ENCODE data around the gene HK2. TPM values are rescaled to one million over a fixed set of nuclear protein-coding genes. Genes with fewer than 3 reads are reported as not detected.

HK2 gene
- total and polyA plus RNA-seq, 2 of the 4 experiments (the other 2 are of a cell fraction): 17.4 to 20.9 TPM

DNA sequence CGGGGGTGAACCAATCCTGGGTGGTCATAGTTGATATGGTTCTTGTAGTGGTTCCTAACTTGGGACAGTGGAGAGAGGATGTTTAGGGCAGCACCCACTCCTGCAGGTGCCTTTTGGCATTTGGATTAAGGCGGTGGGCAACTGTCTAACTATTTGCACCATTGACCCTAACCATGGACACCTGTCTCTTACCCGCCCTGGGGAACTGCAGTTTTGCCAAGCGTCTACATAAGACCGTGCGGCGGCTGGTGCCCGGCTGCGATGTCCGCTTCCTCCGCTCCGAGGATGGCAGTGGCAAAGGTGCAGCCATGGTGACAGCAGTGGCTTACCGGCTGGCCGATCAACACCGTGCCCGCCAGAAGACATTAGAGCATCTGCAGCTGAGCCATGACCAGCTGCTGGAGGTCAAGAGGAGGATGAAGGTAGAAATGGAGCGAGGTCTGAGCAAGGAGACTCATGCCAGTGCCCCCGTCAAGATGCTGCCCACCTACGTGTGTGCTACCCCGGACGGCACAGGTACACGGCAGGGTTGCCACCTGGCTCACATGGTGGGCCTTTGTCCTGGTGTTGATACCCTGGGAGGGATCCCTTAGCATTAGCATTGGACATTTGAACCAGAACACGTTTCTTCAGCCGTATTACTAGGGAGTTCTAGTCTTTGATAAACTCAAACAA lies 46.3 kb downstream of the HK2 start:
- 91% methylated on average over 8 of the region's 24 CpGs; no CpG with 5 or more reads in 1 of the 2 experiments for WGBS, 2 experiments (ENCODE audit: extremely low coverage in 2 of 2, insufficient read length in 1 of 2)
- ChIA-PET CTCF (no interaction called here), POLR2A (ENCODE audit: unreplicated experiment) (no interaction called here)
- H3K9ac ChIP-seq (ENCODE audit: low read depth, low read length): no peak overlapping the region
- H3K9me1 ChIP-seq (ENCODE audit: insufficient read depth, low read length): peaks cover 5% of the 10 kb centered on the region; the same call in 1 of the 2 replicates
- in situ Hi-C loops (cut with MboI; ENCODE audit: low sequenced_read_pairs): no loop called here
- no peak overlapping the region for H2BK15ac ChIP-seq (ENCODE audit: low read depth, low read length)
- no peak for DNase-seq
- no peak overlapping the region for H2BK120ac ChIP-seq (ENCODE audit: low read depth, low read length)
- H2AK5ac ChIP-seq (ENCODE audit: low read depth, low read length): no peak overlapping the region
- peaks cover 9% of the 10 kb centered on the region in 2 experiments; a peak in 2 of 4 replicates for H3K79me1 ChIP-seq (ENCODE audit: low read depth in 1 of 2, low read length in 2 of 2)
- dilution Hi-C loops (cut with HindIII; ENCODE audit: low sequenced_read_pairs, unreplicated experiment): no loop called here
- H4K8ac ChIP-seq (ENCODE audit: low read depth in 2 of 2, low read length in 2 of 2): no peak overlapping the region
- no peak overlapping the region for H3K4me3 ChIP-seq (ENCODE audit: insufficient read depth, low read depth, low read length)
- H4K20me1 ChIP-seq (ENCODE audit: insufficient read depth, low read length): peaks cover 4% of the 10 kb centered on the region; the same call in 1 of the 2 replicates
- H2BK5ac ChIP-seq (ENCODE audit: low read depth, low read length, poor library complexity, severe bottlenecking): no peak overlapping the region
- ATAC-seq (ENCODE audit: low read depth): no peak
- no peak overlapping the region for H2AFZ ChIP-seq (replicated peaks; ENCODE audit: low read length, poor library complexity)
- H4K5ac ChIP-seq (ENCODE audit: low read depth, low read length): no peak overlapping the region
- no TSS peak for BruUV-seq (replicated peaks)
- H3K14ac ChIP-seq (replicated peaks; ENCODE audit: low read depth, low read length): no peak overlapping the region
- H3K9me3 ChIP-seq (ENCODE audit: control insufficient read depth, insufficient read depth, low read length): no peaks in the 10 kb centered on the region
- H3K4ac ChIP-seq (ENCODE audit: low read depth, low read length): no peak overlapping the region
- no peak overlapping the region for H3K56ac ChIP-seq (ENCODE audit: extremely low read depth, insufficient read depth, low read length)
- intact Hi-C loops (cut with micrococcal nuclease): no loop called here
- H3K27ac ChIP-seq (ENCODE audit: insufficient read depth, low read length): no peak overlapping the region
- H3K27me3 ChIP-seq (ENCODE audit: control insufficient read depth, insufficient read depth, low read length): no peaks in the 10 kb centered on the region
- H2BK20ac ChIP-seq (ENCODE audit: low read depth, low read length): no peak overlapping the region
- no peak overlapping the region for H3K4me2 ChIP-seq (ENCODE audit: low read depth, low read length)
- H4K91ac ChIP-seq (ENCODE audit: insufficient read depth, low read depth, low read length): no peak overlapping the region
- H3K18ac ChIP-seq (ENCODE audit: low read depth, low read length): no peak overlapping the region
- no peak overlapping the region for H3K23ac ChIP-seq (ENCODE audit: low read depth, low read length)
- TF ChIP-seq BHLHE40 (IDR thresholded peaks at IDR 0.05; ENCODE audit: low read depth, low read length): no peak
- TF ChIP-seq CEBPB (IDR thresholded peaks at IDR 0.05; ENCODE audit: low read depth, low read length): no peak
- no peak for TF ChIP-seq FOS (IDR thresholded peaks at IDR 0.05; ENCODE audit: low read depth, low read length)
- TF ChIP-seq RFX5 (IDR thresholded peaks at IDR 0.05; ENCODE audit: low read depth, low read length): no peak
- TF ChIP-seq, protein P1, sequence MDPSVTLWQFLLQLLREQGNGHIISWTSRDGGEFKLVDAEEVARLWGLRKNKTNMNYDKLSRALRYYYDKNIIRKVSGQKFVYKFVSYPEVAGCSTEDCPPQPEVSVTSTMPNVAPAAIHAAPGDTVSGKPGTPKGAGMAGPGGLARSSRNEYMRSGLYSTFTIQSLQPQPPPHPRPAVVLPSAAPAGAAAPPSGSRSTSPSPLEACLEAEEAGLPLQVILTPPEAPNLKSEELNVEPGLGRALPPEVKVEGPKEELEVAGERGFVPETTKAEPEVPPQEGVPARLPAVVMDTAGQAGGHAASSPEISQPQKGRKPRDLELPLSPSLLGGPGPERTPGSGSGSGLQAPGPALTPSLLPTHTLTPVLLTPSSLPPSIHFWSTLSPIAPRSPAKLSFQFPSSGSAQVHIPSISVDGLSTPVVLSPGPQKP (IDR thresholded peaks at IDR 0.05; ENCODE audit: borderline replicate concordance, low read depth, low read length): no peak
- TF ChIP-seq, protein P2, sequence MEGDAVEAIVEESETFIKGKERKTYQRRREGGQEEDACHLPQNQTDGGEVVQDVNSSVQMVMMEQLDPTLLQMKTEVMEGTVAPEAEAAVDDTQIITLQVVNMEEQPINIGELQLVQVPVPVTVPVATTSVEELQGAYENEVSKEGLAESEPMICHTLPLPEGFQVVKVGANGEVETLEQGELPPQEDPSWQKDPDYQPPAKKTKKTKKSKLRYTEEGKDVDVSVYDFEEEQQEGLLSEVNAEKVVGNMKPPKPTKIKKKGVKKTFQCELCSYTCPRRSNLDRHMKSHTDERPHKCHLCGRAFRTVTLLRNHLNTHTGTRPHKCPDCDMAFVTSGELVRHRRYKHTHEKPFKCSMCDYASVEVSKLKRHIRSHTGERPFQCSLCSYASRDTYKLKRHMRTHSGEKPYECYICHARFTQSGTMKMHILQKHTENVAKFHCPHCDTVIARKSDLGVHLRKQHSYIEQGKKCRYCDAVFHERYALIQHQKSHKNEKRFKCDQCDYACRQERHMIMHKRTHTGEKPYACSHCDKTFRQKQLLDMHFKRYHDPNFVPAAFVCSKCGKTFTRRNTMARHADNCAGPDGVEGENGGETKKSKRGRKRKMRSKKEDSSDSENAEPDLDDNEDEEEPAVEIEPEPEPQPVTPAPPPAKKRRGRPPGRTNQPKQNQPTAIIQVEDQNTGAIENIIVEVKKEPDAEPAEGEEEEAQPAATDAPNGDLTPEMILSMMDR (conservative IDR thresholded peaks at IDR 0.05; ENCODE audit: low read depth, low read length): no peak
- no peak for TF ChIP-seq CHD1 (IDR thresholded peaks at IDR 0.05; ENCODE audit: low read depth, low read length)
- TF ChIP-seq NFE2L2 (IDR thresholded peaks at IDR 0.05; ENCODE audit: low read depth, low read length): no peak
- no peak for TF ChIP-seq SMC3 (IDR thresholded peaks at IDR 0.05; ENCODE audit: low read depth, low read length)
- no peak for TF ChIP-seq RAD21 (IDR thresholded peaks at IDR 0.05; ENCODE audit: low read length)
- TF ChIP-seq MAZ (IDR thresholded peaks at IDR 0.05; ENCODE audit: borderline replicate concordance, low read depth, low read length): no peak
- TF ChIP-seq MAFK (IDR thresholded peaks at IDR 0.05; ENCODE audit: low read depth, low read length): no peak
- no peak for TF ChIP-seq POLR2A (IDR thresholded peaks at IDR 0.05; ENCODE audit: low read depth, low read length)
- no peak for TF ChIP-seq RCOR1 (IDR thresholded peaks at IDR 0.05; ENCODE audit: insufficient replicate concordance, low read length)
- TF ChIP-seq MXI1 (IDR thresholded peaks at IDR 0.05; ENCODE audit: borderline replicate concordance, low read depth, low read length): no peak
- TF ChIP-seq, protein P3, sequence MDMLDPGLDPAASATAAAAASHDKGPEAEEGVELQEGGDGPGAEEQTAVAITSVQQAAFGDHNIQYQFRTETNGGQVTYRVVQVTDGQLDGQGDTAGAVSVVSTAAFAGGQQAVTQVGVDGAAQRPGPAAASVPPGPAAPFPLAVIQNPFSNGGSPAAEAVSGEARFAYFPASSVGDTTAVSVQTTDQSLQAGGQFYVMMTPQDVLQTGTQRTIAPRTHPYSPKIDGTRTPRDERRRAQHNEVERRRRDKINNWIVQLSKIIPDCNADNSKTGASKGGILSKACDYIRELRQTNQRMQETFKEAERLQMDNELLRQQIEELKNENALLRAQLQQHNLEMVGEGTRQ (IDR thresholded peaks at IDR 0.05; ENCODE audit: low read depth, low read length): no peak
- no peak overlapping the region for H2AK9ac ChIP-seq (replicated peaks; ENCODE audit: low read depth, low read length, poor library complexity)
- H3K36me3 ChIP-seq (ENCODE audit: control insufficient read depth, insufficient read depth, low read length): peaks cover 78% of the 10 kb centered on the region
- peaks cover 6% of the 10 kb centered on the region; the same call in 1 of the 2 replicates for H3K4me1 ChIP-seq (ENCODE audit: control insufficient read depth, insufficient read depth, low read length)

Measured in IMR-90 (cell line).